ENCODE data around the gene TTC23L.

Gene TTC23L

DNA sequence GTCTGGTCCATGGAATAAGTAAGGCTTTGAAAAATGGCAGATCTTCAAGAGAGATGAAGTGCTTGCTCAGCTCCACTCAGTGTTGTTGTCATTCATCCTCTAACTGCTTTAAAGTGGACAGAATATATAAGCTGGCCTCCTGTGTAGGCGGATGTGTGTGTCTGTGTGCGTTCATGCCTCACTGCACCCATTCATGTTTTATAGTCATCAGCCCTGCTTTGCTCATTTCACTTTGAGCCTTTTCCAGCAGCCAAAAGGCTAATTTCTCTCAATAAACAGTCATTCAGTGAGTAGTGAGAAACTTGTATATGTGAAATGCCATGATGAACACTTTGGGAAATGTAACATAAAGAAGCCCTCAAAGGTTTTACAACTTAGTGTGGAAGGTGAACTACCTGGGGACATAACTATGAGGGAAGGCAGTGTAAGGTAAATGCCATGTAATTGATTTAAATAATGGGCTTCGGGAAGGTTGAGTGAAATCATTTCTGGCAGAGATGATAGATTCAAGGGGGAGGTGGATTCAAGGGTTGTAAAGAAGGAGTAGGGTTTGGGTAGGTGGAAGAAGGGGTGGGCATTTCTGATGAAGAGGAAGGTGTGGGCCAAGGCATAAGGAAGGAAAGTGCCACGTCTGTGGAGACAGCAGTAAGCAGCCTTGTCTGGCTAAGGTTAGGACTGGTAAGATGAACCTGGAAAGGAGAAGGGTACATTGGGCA, 15.7 kb downstream of the TTC23L start:
- Mint-ChIP-seq H3K36me3 (ENCODE audit: low read depth) (peaks cover 9% of the 10 kb centered on the region), H3K4me3 (no peak overlapping the region), H3K27me3 (ENCODE audit: low read depth) (no peaks in the 10 kb centered on the region), H3K4me1 (peaks cover 14% of the 10 kb centered on the region), H3K9me3 (no peaks in the 10 kb centered on the region), H3K27ac (peak overlapping the region; percentile 19 to 64 (median 28))
- TF ChIP-seq, protein P1, sequence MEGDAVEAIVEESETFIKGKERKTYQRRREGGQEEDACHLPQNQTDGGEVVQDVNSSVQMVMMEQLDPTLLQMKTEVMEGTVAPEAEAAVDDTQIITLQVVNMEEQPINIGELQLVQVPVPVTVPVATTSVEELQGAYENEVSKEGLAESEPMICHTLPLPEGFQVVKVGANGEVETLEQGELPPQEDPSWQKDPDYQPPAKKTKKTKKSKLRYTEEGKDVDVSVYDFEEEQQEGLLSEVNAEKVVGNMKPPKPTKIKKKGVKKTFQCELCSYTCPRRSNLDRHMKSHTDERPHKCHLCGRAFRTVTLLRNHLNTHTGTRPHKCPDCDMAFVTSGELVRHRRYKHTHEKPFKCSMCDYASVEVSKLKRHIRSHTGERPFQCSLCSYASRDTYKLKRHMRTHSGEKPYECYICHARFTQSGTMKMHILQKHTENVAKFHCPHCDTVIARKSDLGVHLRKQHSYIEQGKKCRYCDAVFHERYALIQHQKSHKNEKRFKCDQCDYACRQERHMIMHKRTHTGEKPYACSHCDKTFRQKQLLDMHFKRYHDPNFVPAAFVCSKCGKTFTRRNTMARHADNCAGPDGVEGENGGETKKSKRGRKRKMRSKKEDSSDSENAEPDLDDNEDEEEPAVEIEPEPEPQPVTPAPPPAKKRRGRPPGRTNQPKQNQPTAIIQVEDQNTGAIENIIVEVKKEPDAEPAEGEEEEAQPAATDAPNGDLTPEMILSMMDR (IDR thresholded peaks at IDR 0.05; ENCODE audit: unreplicated experiment in 3 of 3) = no peak

DNA sequence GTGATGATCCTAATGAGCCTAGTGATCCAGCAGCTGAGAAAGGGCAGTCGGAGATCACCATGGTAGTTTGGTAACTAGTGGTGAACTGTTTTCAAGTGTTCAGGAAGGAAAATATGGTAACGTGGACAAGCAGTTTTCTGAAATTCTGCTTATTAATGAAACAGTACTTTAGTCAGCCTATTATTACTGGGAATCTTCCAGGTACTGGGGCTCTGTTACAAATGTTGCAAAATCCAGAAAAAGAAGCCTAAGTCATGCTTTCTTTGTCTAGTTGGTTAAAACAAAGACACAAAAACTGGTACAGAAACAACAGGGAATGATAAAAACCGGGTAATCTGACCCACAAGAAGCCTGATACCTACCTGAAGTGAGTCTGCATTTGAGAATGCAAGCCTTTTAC, 18.2 kb downstream of the TTC23L start:
- TF ChIP-seq, protein P1 (IDR thresholded peaks at IDR 0.05; ENCODE audit: unreplicated experiment in 3 of 3) = no peak
- no peak overlapping the region for H3K27ac Mint-ChIP-seq
- peaks cover 4% of the 10 kb centered on the region for H3K36me3 Mint-ChIP-seq (ENCODE audit: low read depth)
- H3K4me1 Mint-ChIP-seq = peaks cover 16% of the 10 kb centered on the region
- no peak overlapping the region for H3K4me3 Mint-ChIP-seq
- H3K9me3 Mint-ChIP-seq = no peaks in the 10 kb centered on the region
- H3K27me3 Mint-ChIP-seq (ENCODE audit: low read depth) = peaks cover 4% of the 10 kb centered on the region

DNA sequence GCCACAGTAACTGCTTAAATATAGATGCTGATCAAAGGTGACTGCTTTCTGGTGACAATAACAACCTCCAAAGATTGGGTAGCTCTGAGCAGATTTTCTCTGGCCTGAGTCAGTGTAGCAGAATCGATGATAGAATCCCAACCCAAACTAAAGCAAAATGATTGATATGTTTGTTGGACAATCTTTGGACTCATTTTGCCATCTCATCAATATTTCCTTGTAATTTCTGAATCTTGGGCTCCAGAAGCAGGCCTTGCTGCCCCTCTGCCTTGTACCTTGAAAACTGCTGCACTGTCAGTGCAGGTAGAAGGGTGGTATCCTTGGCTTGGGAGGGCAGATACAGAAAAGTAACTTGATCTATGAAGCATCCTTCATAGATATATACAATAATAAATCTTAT, 18.9 kb downstream of the TTC23L start:
- H3K36me3 Mint-ChIP-seq (ENCODE audit: low read depth) = no peaks in the 10 kb centered on the region

DNA sequence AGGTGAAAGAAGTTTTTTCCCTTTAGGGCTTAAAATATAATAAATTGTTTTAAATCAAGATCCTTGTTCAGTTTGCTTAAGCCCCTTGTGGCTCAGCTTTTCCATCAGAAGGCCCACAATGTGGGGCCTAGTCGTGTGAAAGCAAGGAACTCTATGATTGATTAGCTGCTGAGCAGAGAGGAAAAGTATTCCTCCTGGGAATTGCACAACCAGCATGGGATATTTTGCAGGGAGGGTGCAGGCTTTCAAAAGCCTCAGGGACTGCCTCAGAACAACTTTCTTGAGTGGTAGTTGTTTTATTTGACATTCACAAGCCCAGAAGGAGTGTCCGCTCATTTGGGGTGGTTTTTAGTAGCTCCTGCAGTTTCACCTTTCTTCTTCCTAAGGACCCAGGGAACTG, 19.8 kb downstream of the TTC23L start:
- no peak overlapping the region for H3K27ac Mint-ChIP-seq
- H3K4me1 Mint-ChIP-seq = peaks cover 29% of the 10 kb centered on the region
- TF ChIP-seq, protein P1 (IDR thresholded peaks at IDR 0.05; ENCODE audit: unreplicated experiment in 3 of 3) = no peak
- H3K27me3 Mint-ChIP-seq (ENCODE audit: low read depth) = peaks cover 4% of the 10 kb centered on the region
- H3K9me3 Mint-ChIP-seq = no peaks in the 10 kb centered on the region
- H3K36me3 Mint-ChIP-seq (ENCODE audit: low read depth) = no peaks in the 10 kb centered on the region
- H3K4me3 Mint-ChIP-seq = no peak overlapping the region

More for the DNA sequence above, 18.9 kb downstream of the TTC23L start:
- Mint-ChIP-seq H3K4me3 (no peak overlapping the region), H3K27ac (no peak overlapping the region), H3K4me1 (peaks cover 20% of the 10 kb centered on the region), H3K27me3 (ENCODE audit: low read depth) (peaks cover 4% of the 10 kb centered on the region), H3K9me3 (no peaks in the 10 kb centered on the region)
- TF ChIP-seq, protein P1 (IDR thresholded peaks at IDR 0.05; ENCODE audit: unreplicated experiment in 3 of 3) = no peak

DNA sequence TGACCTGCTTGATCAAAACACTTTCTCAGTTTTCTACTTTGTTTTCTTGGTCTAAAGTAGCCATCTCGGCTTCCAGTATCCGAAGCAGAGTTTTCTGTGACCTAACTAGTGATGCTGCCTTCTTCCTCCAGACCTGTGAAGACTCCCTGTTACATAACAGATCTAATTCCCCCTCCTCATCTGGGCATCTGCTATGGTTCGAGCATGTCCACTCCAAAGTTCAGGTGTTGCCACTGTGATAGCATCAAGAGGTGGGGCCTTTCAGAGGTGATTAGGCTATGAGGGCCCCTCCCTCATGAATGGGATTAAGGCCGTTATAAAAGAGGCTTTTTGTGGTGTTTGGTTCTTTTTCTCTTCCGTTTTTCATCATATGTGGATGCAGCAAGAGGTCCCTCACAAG, 20.3 kb downstream of the TTC23L start:
- Mint-ChIP-seq H3K36me3 (ENCODE audit: low read depth) (no peaks in the 10 kb centered on the region), H3K27ac (no peak overlapping the region), H3K4me1 (peaks cover 31% of the 10 kb centered on the region), H3K4me3 (no peak overlapping the region), H3K9me3 (no peaks in the 10 kb centered on the region), H3K27me3 (ENCODE audit: low read depth) (peaks cover 4% of the 10 kb centered on the region)
- TF ChIP-seq, protein P1 (IDR thresholded peaks at IDR 0.05; ENCODE audit: unreplicated experiment in 3 of 3) = no peak

DNA sequence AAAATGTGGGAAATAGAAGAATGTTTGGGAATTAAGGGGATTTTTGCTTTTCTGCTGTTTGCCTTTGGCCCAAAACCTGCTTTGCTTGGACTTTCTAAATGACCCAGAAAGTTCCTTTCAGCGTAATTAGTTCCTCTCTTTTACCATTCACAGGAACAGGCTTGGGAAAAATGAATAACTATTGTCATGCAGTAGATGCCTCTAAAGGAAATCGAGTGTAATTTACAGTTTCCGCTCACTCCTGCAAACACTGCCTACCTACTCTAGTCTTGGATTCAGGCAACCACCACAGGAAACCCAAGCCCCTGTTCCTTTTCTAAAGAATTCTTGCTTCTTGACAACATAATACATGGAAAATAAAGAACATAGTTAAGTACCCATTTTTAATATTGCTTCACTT, 25.0 kb downstream of the TTC23L start:
- H3K4me1 Mint-ChIP-seq = peaks cover 36% of the 10 kb centered on the region
- no peaks in the 10 kb centered on the region for H3K36me3 Mint-ChIP-seq (ENCODE audit: low read depth)
- peaks cover 4% of the 10 kb centered on the region for H3K27me3 Mint-ChIP-seq (ENCODE audit: low read depth)
- peak overlapping the region; percentile 30 to 43 (median 33) for H3K27ac Mint-ChIP-seq
- TF ChIP-seq, protein P1 (IDR thresholded peaks at IDR 0.05; ENCODE audit: unreplicated experiment in 3 of 3) = no peak
- no peaks in the 10 kb centered on the region for H3K9me3 Mint-ChIP-seq
- H3K4me3 Mint-ChIP-seq = no peak overlapping the region

Data from nephron (organoid).